Measurements from ENCODE around the gene GRIA1.

The GRIA1 gene

GRCh38 chr5:153513156-153513555 lies 22.7 kb downstream of the GRIA1 start:
- Histone ChIP-seq H3K79me2 (ENCODE audit: insufficient read depth, low read length) (no peaks in the 10 kb centered on the region), H2AFZ (ENCODE audit: low read length) (no peak overlapping the region), H3K4me2 (ENCODE audit: low read depth, low read length, poor library complexity, severe bottlenecking) (no peak overlapping the region), H4K20me1 (ENCODE audit: insufficient read depth, low read length, poor library complexity, severe bottlenecking) (no peaks in the 10 kb centered on the region), H3K9me3 (ENCODE audit: insufficient read depth, low read depth, low read length) (no peaks in the 10 kb centered on the region), H3F3A (ENCODE audit: low read depth) (no peaks in the 10 kb centered on the region), H3K4me3 (ENCODE audit: low read length, poor library complexity, severe bottlenecking) (no peak overlapping the region), H3K4me1 (ENCODE audit: insufficient read depth, low read length, poor library complexity, severe bottlenecking) (no peaks in the 10 kb centered on the region), H3K27me3 (ENCODE audit: insufficient read depth, low read length, poor library complexity, severe bottlenecking) (no peaks in the 10 kb centered on the region), H3K36me3 (ENCODE audit: insufficient read depth, low read length) (no peaks in the 10 kb centered on the region), H3K9me2 (replicated peaks; ENCODE audit: low read depth, low read length) (no peaks in the 10 kb centered on the region), H3K9ac (ENCODE audit: low read depth, low read length, poor library complexity, severe bottlenecking) (no peak overlapping the region)
- TF ChIP-seq, protein P1, sequence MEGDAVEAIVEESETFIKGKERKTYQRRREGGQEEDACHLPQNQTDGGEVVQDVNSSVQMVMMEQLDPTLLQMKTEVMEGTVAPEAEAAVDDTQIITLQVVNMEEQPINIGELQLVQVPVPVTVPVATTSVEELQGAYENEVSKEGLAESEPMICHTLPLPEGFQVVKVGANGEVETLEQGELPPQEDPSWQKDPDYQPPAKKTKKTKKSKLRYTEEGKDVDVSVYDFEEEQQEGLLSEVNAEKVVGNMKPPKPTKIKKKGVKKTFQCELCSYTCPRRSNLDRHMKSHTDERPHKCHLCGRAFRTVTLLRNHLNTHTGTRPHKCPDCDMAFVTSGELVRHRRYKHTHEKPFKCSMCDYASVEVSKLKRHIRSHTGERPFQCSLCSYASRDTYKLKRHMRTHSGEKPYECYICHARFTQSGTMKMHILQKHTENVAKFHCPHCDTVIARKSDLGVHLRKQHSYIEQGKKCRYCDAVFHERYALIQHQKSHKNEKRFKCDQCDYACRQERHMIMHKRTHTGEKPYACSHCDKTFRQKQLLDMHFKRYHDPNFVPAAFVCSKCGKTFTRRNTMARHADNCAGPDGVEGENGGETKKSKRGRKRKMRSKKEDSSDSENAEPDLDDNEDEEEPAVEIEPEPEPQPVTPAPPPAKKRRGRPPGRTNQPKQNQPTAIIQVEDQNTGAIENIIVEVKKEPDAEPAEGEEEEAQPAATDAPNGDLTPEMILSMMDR (conservative IDR thresholded peaks at IDR 0.05; ENCODE audit: low read length): no peak
- no peak for TF ChIP-seq EZH2phosphoT487 (IDR thresholded peaks at IDR 0.05; ENCODE audit: borderline replicate concordance)

GRCh38 chr5:153515301-153515700 lies 24.8 kb downstream of the GRIA1 start:
- no peaks in the 10 kb centered on the region for H3F3A ChIP-seq (ENCODE audit: low read depth)
- no peaks in the 10 kb centered on the region for H3K9me2 ChIP-seq (replicated peaks; ENCODE audit: low read depth, low read length)
- H3K79me2 ChIP-seq (ENCODE audit: insufficient read depth, low read length): no peaks in the 10 kb centered on the region

GRCh38 chr5:153516504-153517240 lies 26.2 kb downstream of the GRIA1 start:
- no peak overlapping the region for H3K4me2 ChIP-seq (ENCODE audit: low read depth, low read length, poor library complexity, severe bottlenecking)
- TF ChIP-seq, protein P1 (conservative IDR thresholded peaks at IDR 0.05; ENCODE audit: low read length): no peak
- TF ChIP-seq EZH2phosphoT487 (IDR thresholded peaks at IDR 0.05; ENCODE audit: borderline replicate concordance): no peak
- H2AFZ ChIP-seq (ENCODE audit: low read length): no peak overlapping the region
- no peaks in the 10 kb centered on the region for H3K9me3 ChIP-seq (ENCODE audit: insufficient read depth, low read depth, low read length)
- no peaks in the 10 kb centered on the region for H3F3A ChIP-seq (ENCODE audit: low read depth)
- no peak overlapping the region for H3K9ac ChIP-seq (ENCODE audit: low read depth, low read length, poor library complexity, severe bottlenecking)
- H3K79me2 ChIP-seq (ENCODE audit: insufficient read depth, low read length): no peaks in the 10 kb centered on the region
- H3K4me1 ChIP-seq (ENCODE audit: insufficient read depth, low read length, poor library complexity, severe bottlenecking): no peaks in the 10 kb centered on the region
- H3K27me3 ChIP-seq (ENCODE audit: insufficient read depth, low read length, poor library complexity, severe bottlenecking): no peaks in the 10 kb centered on the region
- H4K20me1 ChIP-seq (ENCODE audit: insufficient read depth, low read length, poor library complexity, severe bottlenecking): no peaks in the 10 kb centered on the region
- H3K9me2 ChIP-seq (replicated peaks; ENCODE audit: low read depth, low read length): no peaks in the 10 kb centered on the region
- no peak overlapping the region for H3K4me3 ChIP-seq (ENCODE audit: low read length, poor library complexity, severe bottlenecking)
- no peaks in the 10 kb centered on the region for H3K36me3 ChIP-seq (ENCODE audit: insufficient read depth, low read length)

More at GRCh38 chr5:153515301-153515700, 24.8 kb downstream of the GRIA1 start:
- Histone ChIP-seq H3K4me3 (ENCODE audit: low read length, poor library complexity, severe bottlenecking) (no peak overlapping the region), H3K9ac (ENCODE audit: low read depth, low read length, poor library complexity, severe bottlenecking) (no peak overlapping the region), H2AFZ (ENCODE audit: low read length) (no peak overlapping the region), H3K36me3 (ENCODE audit: insufficient read depth, low read length) (no peaks in the 10 kb centered on the region), H3K9me3 (ENCODE audit: insufficient read depth, low read depth, low read length) (no peaks in the 10 kb centered on the region), H3K4me1 (ENCODE audit: insufficient read depth, low read length, poor library complexity, severe bottlenecking) (no peaks in the 10 kb centered on the region), H4K20me1 (ENCODE audit: insufficient read depth, low read length, poor library complexity, severe bottlenecking) (no peaks in the 10 kb centered on the region), H3K4me2 (ENCODE audit: low read depth, low read length, poor library complexity, severe bottlenecking) (no peak overlapping the region), H3K27me3 (ENCODE audit: insufficient read depth, low read length, poor library complexity, severe bottlenecking) (no peaks in the 10 kb centered on the region)
- TF ChIP-seq, protein P1 (conservative IDR thresholded peaks at IDR 0.05; ENCODE audit: low read length): no peak
- no peak for TF ChIP-seq EZH2phosphoT487 (IDR thresholded peaks at IDR 0.05; ENCODE audit: borderline replicate concordance)

Measured in Loucy (cell line).